Endothelial cell of umbilical vein (primary cell): ENCODE measurements around the gene MRAP. TPM values are rescaled to one million over a fixed set of nuclear protein-coding genes. Genes with fewer than 3 reads are reported as not detected.

ENCODE experiments used
- BruUV-seq: library from RNA; stranded (reverse); fragments of 400-500 nt; replicated peaks from 2 replicates; lab custom pipeline; 2021; lab: Mats Ljungman, UMichigan
- CTCF ChIA-PET: fragments of 300-600, 350-600 bp; sonication (Branson Sonifier 250); formaldehyde crosslinking; loops from one replicate; lab custom pipeline; 2021; ENCODE audit warnings: antibody characterized with exemption, inconsistent platforms; lab: Charles Lee
- POLR2A ChIA-PET: fragments of 300-600, 350-600 bp; sonication (Branson Sonifier 250); formaldehyde crosslinking; loops from one replicate; lab custom pipeline; 2021; ENCODE audit warnings: antibody characterized with exemption, inconsistent platforms; lab: Charles Lee
- DNase-seq: peaks from one replicate; pipeline ENCODE4 v3.0.0-alpha.2; 2011; ENCODE audit warnings: low read depth, low spot score
- FAIRE-seq: peaks from 2 replicates; lab custom pipeline; 2011; peaks lifted over from hg19 to GRCh38; lab: Jason Lieb, UNC
- H2AFZ ChIP-seq: 2 replicates; pipeline ENCODE4 v1.6.0; 2012; ENCODE audit warnings: low read depth, low read length, control low read depth, inconsistent platforms
- H3K27ac ChIP-seq: 2 replicates; pipeline ENCODE4 v1.5.1; 2011; ENCODE audit warnings: low read depth, mild to moderate bottlenecking, control low read depth, low read length, moderate library complexity; ENCODE audit not compliant: insufficient read depth
- H3K27me3 ChIP-seq, 2 experiments: 2 replicates each; pipeline versions ENCODE4 v1.6.0 to v1.6.1; 2011; ENCODE audit warnings: low read length in 2 of 2, mixed read lengths in 1 of 2; ENCODE audit not compliant: control insufficient read depth in 2 of 2, insufficient read depth in 2 of 2
- H3K36me3 ChIP-seq, 2 experiments: 2 replicates in 1 of 2; 3 replicates in 1 of 2; pipeline ENCODE4 v1.5.1; 2011; ENCODE audit warnings: low read length in 2 of 2, mild to moderate bottlenecking in 1 of 2, moderate library complexity in 1 of 2; ENCODE audit not compliant: control insufficient read depth in 2 of 2, insufficient read depth in 2 of 2; ENCODE audit errors: extremely low read depth in 1 of 2
- H3K4me1 ChIP-seq: 3 replicates; pipeline ENCODE4 v1.5.1; 2011; ENCODE audit warnings: mild to moderate bottlenecking, low read length; ENCODE audit not compliant: control insufficient read depth, insufficient read depth; ENCODE audit errors: extremely low read depth
- H3K4me2 ChIP-seq: 2 replicates; pipeline ENCODE4 v1.6.1; 2011; ENCODE audit warnings: low read length, control low read depth, mixed read lengths; ENCODE audit not compliant: insufficient read depth
- H3K4me3 ChIP-seq, 3 experiments: fragments of 200-600 bp in 1 of 3; sonication (generic), shearing (Covaris generic) in 1 of 3; replicated peaks in 1 of 3; 2 replicates each; pipeline ENCODE4 v1.5.1; 2011 to 2016; ENCODE audit warnings: control low read depth in 3 of 3, low read length in 3 of 3, mild to moderate bottlenecking in 2 of 3, inconsistent platforms in 1 of 3, low read depth in 1 of 3, moderate library complexity in 1 of 3; ENCODE audit not compliant: insufficient read depth in 1 of 3
- H3K79me2 ChIP-seq: 2 replicates; pipeline ENCODE4 v1.6.0; 2012; ENCODE audit warnings: low read length, inconsistent platforms; ENCODE audit not compliant: control insufficient read depth, insufficient read depth
- H3K9ac ChIP-seq: replicated peaks from 2 replicates; pipeline ENCODE3; 2011; ENCODE audit warnings: low read length, control low read depth; ENCODE audit not compliant: insufficient read depth; ENCODE audit errors: extremely low read depth
- H3K9me1 ChIP-seq: replicated peaks from 3 replicates; pipeline ENCODE4 v1.6.0; 2011; ENCODE audit warnings: mild to moderate bottlenecking, low read length; ENCODE audit not compliant: control insufficient read depth, insufficient read depth; ENCODE audit errors: extremely low read depth
- H3K9me3 ChIP-seq: replicated peaks from 2 replicates; pipeline ENCODE4 v1.5.1; 2012; ENCODE audit warnings: low read length, inconsistent platforms; ENCODE audit not compliant: control insufficient read depth, insufficient read depth
- H4K20me1 ChIP-seq: replicated peaks from 2 replicates; pipeline ENCODE3; 2011; ENCODE audit warnings: mild to moderate bottlenecking, low read length; ENCODE audit not compliant: control insufficient read depth, insufficient read depth; ENCODE audit errors: extremely low read depth
- EZH2 ChIP-seq: IDR thresholded peaks from 2 replicates; pipeline ENCODE4 v1.6.1; 2012; ENCODE audit warnings: borderline replicate concordance, low read depth, mild to moderate bottlenecking, moderate library complexity, low read length, inconsistent platforms; ENCODE audit not compliant: severe bottlenecking
- FOS ChIP-seq: IDR thresholded peaks from 2 replicates; pipeline ENCODE4 v1.6.1; 2011; ENCODE audit warnings: mild to moderate bottlenecking, low read length, moderate library complexity, borderline replicate concordance; ENCODE audit not compliant: insufficient read depth
- GATA2 ChIP-seq: IDR thresholded peaks from 2 replicates; pipeline ENCODE4 v1.7.0; 2011; ENCODE audit warnings: low read depth, mild to moderate bottlenecking, moderate library complexity, mixed read lengths, low read length; ENCODE audit not compliant: insufficient read length, insufficient read depth
- JUN ChIP-seq: IDR thresholded peaks from 2 replicates; pipeline ENCODE4 v1.6.1; 2011; ENCODE audit warnings: borderline replicate concordance, low read depth; ENCODE audit not compliant: insufficient read length, insufficient read depth
- MYC ChIP-seq: IDR thresholded peaks from one replicate; pipeline ENCODE4 v1.6.1; 2011; ENCODE audit warnings: mild to moderate bottlenecking, low read depth, low read length
- POLR2A ChIP-seq: IDR thresholded peaks from 2 replicates; pipeline ENCODE4 v1.6.1; 2012; ENCODE audit warnings: low read depth, mild to moderate bottlenecking, control low read depth, low read length
- POLR2AphosphoS5 ChIP-seq: IDR thresholded peaks from 2 replicates; pipeline ENCODE4 v1.6.1; 2012; ENCODE audit warnings: low read depth, mild to moderate bottlenecking, control low read depth, low read length, moderate library complexity; ENCODE audit not compliant: insufficient read depth
- dilution Hi-C: fragments of 300-500 bp; cut with MboI; formaldehyde crosslinking; loops from one replicate; pipeline ENCODE4 v1.15.0; 2019; ENCODE audit warnings: low sequenced_read_pairs; ENCODE audit not compliant: extremely low pct_ligation_motif_present
- intact Hi-C: fragments of 100-400 bp; cut with micrococcal nuclease; formaldehyde crosslinking; loops from one replicate; pipeline ENCODE4 v1.10.0; 2022
- polyA plus RNA-seq, 4 experiments: library from polyadenylated mRNA; depleted of rRNA in 3 of 4; stranded (reverse) in 3 of 4; unstranded in 1 of 4; fragments of >200 nt; gene quantifications; 2 replicates each; pipeline versions ENCODE4 v1.2.1 to v1.2.3, GENCODE V29; 2011 to 2012; ENCODE audit warnings: missing spikeins in 1 of 4
- total RNA-seq: library from RNA; stranded (reverse); gene quantifications from 2 replicates; pipeline ENCODE4 v1.2.3, GENCODE V29; 2021
- TF ChIP-seq, protein P1 (sequence below): IDR thresholded peaks from 2 replicates; pipeline ENCODE4 v1.6.1; 2011; ENCODE audit not compliant: insufficient read depth, insufficient read length
- TF ChIP-seq, protein P2 (sequence below), 2 donors: IDR thresholded peaks; 1 replicate in 1 of 2; 2 replicates in 1 of 2; pipeline ENCODE4 v1.5.1; 2011; ENCODE audit warnings: low read length in 2 of 2, mild to moderate bottlenecking in 2 of 2, moderate library complexity in 2 of 2, control low read depth in 1 of 2, inconsistent platforms in 1 of 2, low read depth in 1 of 2; ENCODE audit not compliant: insufficient read depth in 1 of 2; ENCODE audit errors: extremely low read depth in 1 of 2

Gene MRAP
- total and polyA plus RNA-seq, 2 donors (not counting 3 experiments of a cell fraction or from before 2014, with no cell fraction given) = not detected

DNA sequence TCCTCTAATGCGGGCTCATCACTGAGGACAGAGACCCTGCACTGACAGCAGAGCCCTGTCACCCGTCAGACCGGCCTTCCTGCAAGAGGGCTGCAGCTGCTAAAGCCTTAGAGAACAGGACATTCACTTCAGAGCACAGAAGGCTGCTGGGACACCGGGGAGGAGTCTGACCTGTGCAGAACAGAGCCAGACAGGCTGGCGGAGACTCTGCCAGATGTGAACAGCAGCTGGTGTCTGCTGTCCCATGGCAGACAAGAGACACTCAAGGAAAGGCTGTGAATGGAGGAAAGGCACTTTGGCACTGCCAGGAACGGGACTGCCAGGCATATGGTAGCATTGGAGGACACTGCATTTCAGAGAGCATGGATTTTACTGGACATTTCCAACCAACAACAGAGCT is 21.4 kb downstream of the MRAP start:
- Histone ChIP-seq H3K27ac (no peak overlapping the region), H3K36me3 (peaks cover 38 to 54% of the 10 kb centered on the region in 2 experiments), H3K9ac (no peak overlapping the region), H3K4me2 (no peak overlapping the region), H4K20me1 (no peaks in the 10 kb centered on the region), H3K9me1 (no peaks in the 10 kb centered on the region), H2AFZ (no peak overlapping the region), H3K4me3 (no peak overlapping the region), H3K27me3 (no peaks in the 10 kb centered on the region), H3K4me1 (no peaks in the 10 kb centered on the region), H3K9me3 (no peaks in the 10 kb centered on the region), H3K79me2 (no peaks in the 10 kb centered on the region)
- DNase-seq (no peak), FAIRE-seq (no peak)
- CTCF ChIA-PET = no interaction called here
- no TSS peak for BruUV-seq
- TF ChIP-seq POLR2AphosphoS5 (no peak), MYC (no peak), GATA2 (no peak), POLR2A (no peak)
- POLR2A ChIA-PET = no interaction called here
- dilution Hi-C loops (no loop called here), intact Hi-C loops (no loop called here)

DNA sequence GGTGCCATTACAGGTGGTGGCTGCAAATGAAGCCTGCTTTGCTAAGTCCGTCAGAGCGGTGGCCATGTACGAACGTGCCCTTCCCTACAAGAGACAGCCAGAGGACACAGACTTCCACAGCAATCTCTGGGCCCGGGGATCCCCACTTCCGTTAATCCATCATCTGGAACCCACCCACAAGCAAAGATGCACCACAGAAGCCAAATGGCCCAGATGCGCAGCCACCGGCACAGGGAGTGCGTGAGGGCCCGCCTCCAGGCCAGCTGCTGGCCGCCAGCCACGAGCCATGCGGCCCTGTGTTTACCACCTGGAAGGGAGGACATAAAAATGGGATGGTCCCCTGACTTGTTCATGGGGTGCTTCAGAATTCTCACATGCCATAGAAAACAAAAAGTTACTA is 22.1 kb downstream of the MRAP start:
- H3K27ac ChIP-seq = no peak overlapping the region
- H3K4me1 ChIP-seq = no peaks in the 10 kb centered on the region
- H3K79me2 ChIP-seq = no peaks in the 10 kb centered on the region
- TF ChIP-seq, protein P1, sequence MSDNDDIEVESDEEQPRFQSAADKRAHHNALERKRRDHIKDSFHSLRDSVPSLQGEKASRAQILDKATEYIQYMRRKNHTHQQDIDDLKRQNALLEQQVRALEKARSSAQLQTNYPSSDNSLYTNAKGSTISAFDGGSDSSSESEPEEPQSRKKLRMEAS = no peak
- no peak for TF ChIP-seq MYC
- TF ChIP-seq EZH2 = no peak
- no peak for TF ChIP-seq POLR2AphosphoS5
- no peak for TF ChIP-seq FOS
- no peak for TF ChIP-seq JUN
- TF ChIP-seq POLR2A = no peak
- TF ChIP-seq, protein P2, sequence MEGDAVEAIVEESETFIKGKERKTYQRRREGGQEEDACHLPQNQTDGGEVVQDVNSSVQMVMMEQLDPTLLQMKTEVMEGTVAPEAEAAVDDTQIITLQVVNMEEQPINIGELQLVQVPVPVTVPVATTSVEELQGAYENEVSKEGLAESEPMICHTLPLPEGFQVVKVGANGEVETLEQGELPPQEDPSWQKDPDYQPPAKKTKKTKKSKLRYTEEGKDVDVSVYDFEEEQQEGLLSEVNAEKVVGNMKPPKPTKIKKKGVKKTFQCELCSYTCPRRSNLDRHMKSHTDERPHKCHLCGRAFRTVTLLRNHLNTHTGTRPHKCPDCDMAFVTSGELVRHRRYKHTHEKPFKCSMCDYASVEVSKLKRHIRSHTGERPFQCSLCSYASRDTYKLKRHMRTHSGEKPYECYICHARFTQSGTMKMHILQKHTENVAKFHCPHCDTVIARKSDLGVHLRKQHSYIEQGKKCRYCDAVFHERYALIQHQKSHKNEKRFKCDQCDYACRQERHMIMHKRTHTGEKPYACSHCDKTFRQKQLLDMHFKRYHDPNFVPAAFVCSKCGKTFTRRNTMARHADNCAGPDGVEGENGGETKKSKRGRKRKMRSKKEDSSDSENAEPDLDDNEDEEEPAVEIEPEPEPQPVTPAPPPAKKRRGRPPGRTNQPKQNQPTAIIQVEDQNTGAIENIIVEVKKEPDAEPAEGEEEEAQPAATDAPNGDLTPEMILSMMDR (IDR thresholded peaks at IDR 0.05; ENCODE audit: extremely low read depth in 1 of 2, insufficient read depth in 1 of 2, low read depth in 1 of 2, low read length in 2 of 2) = no peak
- no peak for TF ChIP-seq GATA2
- POLR2A ChIA-PET = no interaction called here
- H4K20me1 ChIP-seq = no peaks in the 10 kb centered on the region
- no peak for FAIRE-seq
- intact Hi-C loops (no loop called here), dilution Hi-C loops (no loop called here)
- no peaks in the 10 kb centered on the region for H3K9me3 ChIP-seq
- CTCF ChIA-PET = no interaction called here
- no peak for DNase-seq
- no peak overlapping the region for H3K4me3 ChIP-seq
- H3K9ac ChIP-seq = no peak overlapping the region
- peaks cover 38 to 56% of the 10 kb centered on the region in 2 experiments for H3K36me3 ChIP-seq
- no peak overlapping the region for H3K4me2 ChIP-seq
- no peaks in the 10 kb centered on the region for H3K9me1 ChIP-seq
- H3K27me3 ChIP-seq = no peaks in the 10 kb centered on the region
- BruUV-seq = no TSS peak
- no peak overlapping the region for H2AFZ ChIP-seq
